Calu3 (cell line): ENCODE measurements around the gene RPTOR. TPM values are rescaled to one million over a fixed set of nuclear protein-coding genes. Genes with fewer than 3 reads are reported as not detected.

Experiments used
- BruUV-seq: library from RNA; stranded (reverse); fragments of 400-500 nt; replicated peaks from 2 replicates; lab custom pipeline; 2021; lab: Mats Ljungman, UMichigan
- CTCF ChIA-PET: fragments of 300-600 bp; sonication (Branson Sonifier 250); formaldehyde crosslinking; loops from one replicate; lab custom pipeline; 2022; ENCODE audit warnings: antibody characterized with exemption; lab: Charles Lee
- DNase-seq: peaks from one replicate; pipeline ENCODE4 v3.0.0; 2022
- H3K27ac Mint-ChIP-seq: one replicate; pipeline ENCODE4 v1.8.0; 2022; ENCODE audit warnings: mixed read lengths; ENCODE audit not compliant: unreplicated experiment
- H3K27me3 Mint-ChIP-seq: one replicate; pipeline ENCODE4 v1.8.0; 2022; ENCODE audit warnings: mixed read lengths; ENCODE audit not compliant: unreplicated experiment
- H3K36me3 Mint-ChIP-seq: one replicate; pipeline ENCODE4 v1.8.0; 2022; ENCODE audit warnings: mild to moderate bottlenecking, moderate library complexity, mixed read lengths; ENCODE audit not compliant: insufficient read depth, unreplicated experiment
- H3K4me1 Mint-ChIP-seq: one replicate; pipeline ENCODE4 v1.8.0; 2022; ENCODE audit warnings: mild to moderate bottlenecking, low read depth, mixed read lengths; ENCODE audit not compliant: unreplicated experiment
- H3K4me3 Mint-ChIP-seq: one replicate; pipeline ENCODE4 v1.8.0; 2022; ENCODE audit warnings: mild to moderate bottlenecking, low read depth, moderate library complexity, mixed read lengths; ENCODE audit not compliant: unreplicated experiment
- H3K9me3 Mint-ChIP-seq: one replicate; pipeline ENCODE4 v1.8.0; 2022; ENCODE audit warnings: low read depth, mixed read lengths; ENCODE audit not compliant: unreplicated experiment
- CTCF ChIP-seq: fragments of 200-600 bp; IDR thresholded peaks from one replicate; pipeline ENCODE4 v1.8.0; 2022; ENCODE audit warnings: antibody characterized with exemption; ENCODE audit not compliant: unreplicated experiment
- intact Hi-C: fragments of 100-400 bp; cut with micrococcal nuclease; formaldehyde crosslinking; loops from one replicate; pipeline ENCODE4 v1.10.0; 2022; ENCODE audit not compliant: unreplicated experiment
- total RNA-seq: library from RNA; stranded (reverse); gene quantifications from 2 replicates; pipeline ENCODE4 v1.2.3, GENCODE V29; 2022

The RPTOR gene
- total RNA-seq, 1 experiment from 2014 or later: 41.8 TPM

DNA sequence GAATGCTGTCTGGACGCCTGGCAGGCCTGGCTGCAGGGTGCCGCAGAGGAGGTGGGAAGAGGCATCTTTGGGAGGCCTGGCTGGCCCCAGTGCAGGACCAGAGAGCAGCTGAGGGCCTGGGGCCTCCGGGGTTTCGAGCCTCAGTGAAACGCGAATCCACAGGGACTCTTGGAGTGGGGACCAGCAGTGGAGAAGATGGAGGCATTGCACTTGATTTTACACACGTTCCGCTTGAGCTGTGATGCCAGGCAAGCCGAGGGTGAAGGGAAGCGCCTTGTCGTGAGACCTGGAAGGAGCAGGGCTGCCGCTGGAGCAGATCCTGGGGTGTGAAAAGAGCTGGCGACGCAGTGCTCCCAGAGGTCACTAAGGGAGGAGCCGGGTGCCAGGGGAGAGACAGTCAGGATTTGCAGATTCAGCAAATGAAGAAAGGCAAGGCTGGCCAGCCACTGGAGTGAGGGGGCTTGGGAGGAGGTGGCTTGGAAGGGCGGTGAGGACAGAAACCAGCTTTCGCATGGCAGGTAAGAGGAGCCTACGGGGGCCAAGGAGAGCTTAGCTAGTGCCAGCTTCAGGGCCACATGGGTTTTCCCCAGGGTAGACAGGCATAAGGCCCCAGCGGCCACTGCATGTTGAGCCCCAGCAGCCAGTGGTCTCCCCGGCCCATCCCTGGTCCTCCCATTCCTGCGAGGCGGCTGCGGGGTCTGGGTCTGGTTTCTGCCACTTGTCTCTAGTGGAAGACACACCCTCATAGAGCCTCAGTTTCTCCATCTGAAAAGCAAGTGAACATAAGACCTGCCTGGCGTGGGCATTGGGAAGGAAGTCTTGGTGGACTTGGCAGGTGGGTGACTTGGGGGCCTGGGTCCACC is 271.8 kb downstream of the RPTOR start:
- no TSS peak for BruUV-seq
- Mint-ChIP-seq H3K27ac (no peak overlapping the region), H3K4me3 (no peak overlapping the region), H3K9me3 (no peaks in the 10 kb centered on the region), H3K4me1 (no peaks in the 10 kb centered on the region), H3K27me3 (no peaks in the 10 kb centered on the region), H3K36me3 (peaks cover 15% of the 10 kb centered on the region)
- intact Hi-C loops: no loop called here
- no peak for DNase-seq
- TF ChIP-seq CTCF: no peak
- CTCF ChIA-PET: no interaction called here

DNA sequence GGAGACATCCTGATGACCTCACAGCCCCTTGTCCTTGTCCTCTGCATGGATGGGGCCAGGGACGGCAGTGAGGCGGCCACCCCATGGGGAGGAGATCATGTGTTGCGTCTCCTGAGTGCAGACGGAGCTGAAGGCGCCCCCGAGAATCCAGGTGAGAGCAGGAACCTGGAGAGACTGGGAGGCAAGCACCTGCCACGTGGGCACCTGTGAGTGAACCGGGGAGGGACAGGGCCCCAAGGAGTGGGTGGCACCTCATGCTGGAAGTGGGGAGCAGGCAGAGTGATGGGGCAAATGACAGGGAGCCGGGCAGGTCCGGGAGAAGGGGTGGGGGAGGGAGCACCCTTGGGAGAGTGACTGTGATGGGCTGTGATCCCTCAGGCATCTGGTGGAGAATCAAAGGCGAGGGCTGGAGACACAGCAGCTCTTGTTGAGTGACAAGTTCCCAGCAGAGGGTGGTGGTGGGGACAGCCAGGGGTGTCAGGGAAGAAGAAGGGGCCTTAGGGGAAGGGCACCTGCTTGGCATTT is 272.7 kb downstream of the RPTOR start:
- H3K36me3 Mint-ChIP-seq: peaks cover 17% of the 10 kb centered on the region
- H3K27me3 Mint-ChIP-seq: no peaks in the 10 kb centered on the region
- no peaks in the 10 kb centered on the region for H3K4me1 Mint-ChIP-seq
- no peak overlapping the region for H3K4me3 Mint-ChIP-seq
- no TSS peak for BruUV-seq
- DNase-seq: no peak
- intact Hi-C loops: no loop called here
- peak overlapping the region; percentile 61 for H3K27ac Mint-ChIP-seq
- no peak for TF ChIP-seq CTCF
- H3K9me3 Mint-ChIP-seq: no peaks in the 10 kb centered on the region
- CTCF ChIA-PET: no interaction called here

GRCh38 chr17:80817861-80818260 is 273.2 kb downstream of the RPTOR start:
- DNase-seq: no peak
- CTCF ChIA-PET: no interaction called here
- intact Hi-C loops: no loop called here
- no TSS peak for BruUV-seq
- no peaks in the 10 kb centered on the region for H3K9me3 Mint-ChIP-seq
- H3K27ac Mint-ChIP-seq: peak overlapping the region; percentile 61
- H3K36me3 Mint-ChIP-seq: peaks cover 16% of the 10 kb centered on the region
- H3K27me3 Mint-ChIP-seq: no peaks in the 10 kb centered on the region
- TF ChIP-seq CTCF: no peak
- H3K4me1 Mint-ChIP-seq: no peaks in the 10 kb centered on the region
- no peak overlapping the region for H3K4me3 Mint-ChIP-seq

DNA sequence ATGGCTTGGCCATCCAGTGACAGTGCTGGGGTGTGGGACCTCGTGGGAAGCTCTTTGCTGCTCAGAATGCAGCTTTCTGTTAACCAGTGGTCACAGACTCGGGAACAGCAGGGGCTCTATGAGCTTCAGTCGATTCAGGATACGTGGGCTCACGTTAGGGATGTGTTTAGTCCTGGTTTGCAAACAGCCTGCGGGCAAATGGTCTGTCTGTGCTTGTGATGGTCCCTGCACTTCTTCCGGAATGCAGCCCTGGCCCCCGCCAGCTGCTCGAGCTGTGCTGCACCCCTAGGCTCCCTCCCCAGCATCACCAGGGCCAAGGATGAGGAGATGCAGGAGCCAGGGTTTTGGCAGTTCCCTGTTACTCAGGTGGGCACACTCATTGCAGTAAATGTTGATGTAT is 274.2 kb downstream of the RPTOR start:
- no peaks in the 10 kb centered on the region for H3K9me3 Mint-ChIP-seq
- intact Hi-C loops: no loop called here
- H3K4me3 Mint-ChIP-seq: no peak overlapping the region

More for the DNA sequence above, 274.2 kb downstream of the RPTOR start:
- CTCF ChIA-PET: no interaction called here
- Mint-ChIP-seq H3K4me1 (no peaks in the 10 kb centered on the region), H3K27me3 (no peaks in the 10 kb centered on the region), H3K36me3 (peaks cover 16% of the 10 kb centered on the region), H3K27ac (no peak overlapping the region)
- no peak for TF ChIP-seq CTCF
- no TSS peak for BruUV-seq
- no peak for DNase-seq
